OCI-LY7 (cell line): Measurements from ENCODE around the gene SLC44A2. TPM values are rescaled to one million over a fixed set of nuclear protein-coding genes. Genes with fewer than 3 reads are reported as not detected.

Experiments used
- BruUV-seq: library from RNA; stranded (reverse); fragments of 400-500 nt; replicated peaks from 2 replicates; lab custom pipeline; 2021; lab: Mats Ljungman, UMichigan
- CTCF ChIA-PET: fragments of 300-600 bp; sonication (Branson Sonifier 250); formaldehyde crosslinking; loops from one replicate; lab custom pipeline; 2022; ENCODE audit warnings: antibody characterized with exemption; ENCODE audit not compliant: unreplicated experiment; lab: Charles Lee
- POLR2A ChIA-PET: fragments of 300-600 bp; sonication (Branson Sonifier 250); formaldehyde crosslinking; loops from one replicate; lab custom pipeline; 2022; ENCODE audit warnings: antibody characterized with exemption; lab: Charles Lee
- DNase-seq: peaks from one replicate; pipeline ENCODE4 v3.0.0-alpha.2; 2015; ENCODE audit warnings: low spot score
- H2AFZ ChIP-seq: fragments of 200-600 bp; sonication (generic), shearing (Covaris generic); 2 replicates; pipeline ENCODE4 v1.6.1; 2014; ENCODE audit warnings: mild to moderate bottlenecking, antibody characterized with exemption, low read length, moderate library complexity
- H3K27ac ChIP-seq: fragments of 200-600 bp; sonication (generic); 2 replicates; pipeline ENCODE4 v1.5.1; 2014; ENCODE audit warnings: mixed run types, low read depth, mild to moderate bottlenecking, moderate library complexity, low read length, inconsistent platforms; ENCODE audit not compliant: poor library complexity, severe bottlenecking
- H3K36me3 ChIP-seq: fragments of 200-600 bp; sonication (generic); 2 replicates; pipeline ENCODE4 v1.6.1; 2014; ENCODE audit warnings: mild to moderate bottlenecking, antibody characterized with exemption, low read length, moderate library complexity, mixed read lengths; ENCODE audit not compliant: insufficient read depth
- H3K4me1 ChIP-seq: fragments of 200-600 bp; sonication (generic); 2 replicates; pipeline ENCODE4 v1.5.1; 2014; ENCODE audit warnings: mild to moderate bottlenecking, low read length; ENCODE audit not compliant: insufficient read depth, poor library complexity, severe bottlenecking
- H3K4me2 ChIP-seq: fragments of 200-600 bp; sonication (generic); 2 replicates; pipeline ENCODE4 v1.6.1; 2014; ENCODE audit warnings: mild to moderate bottlenecking, low read length
- H3K4me3 ChIP-seq: fragments of 200-600 bp; sonication (generic); 2 replicates; pipeline ENCODE4 v1.5.1; 2014; ENCODE audit warnings: mild to moderate bottlenecking, low read depth, low read length; ENCODE audit not compliant: poor library complexity, severe bottlenecking
- H3K79me2 ChIP-seq: fragments of 200-600 bp; sonication (generic); 2 replicates; pipeline ENCODE4 v1.6.1; 2016; ENCODE audit warnings: low read depth, mild to moderate bottlenecking, low read length, moderate library complexity, mixed read lengths; ENCODE audit not compliant: insufficient read depth
- H3K9me2 ChIP-seq: fragments of 200-600 bp; sonication (generic); 2 replicates; pipeline ENCODE4 v1.6.1; 2016; ENCODE audit warnings: mild to moderate bottlenecking, low read length, mixed read lengths; ENCODE audit not compliant: insufficient read depth
- H3K9me3 ChIP-seq: fragments of 200-600 bp; sonication (generic); 2 replicates; pipeline ENCODE4 v1.6.1; 2014; ENCODE audit warnings: mild to moderate bottlenecking, mixed run types, low read length, mixed read lengths
- H4K20me1 ChIP-seq: fragments of 200-600 bp; sonication (generic); 2 replicates; pipeline ENCODE4 v1.6.1; 2014; ENCODE audit warnings: mild to moderate bottlenecking, antibody characterized with exemption, low read length, moderate library complexity, mixed read lengths; ENCODE audit not compliant: insufficient read depth
- CTCF ChIP-seq: fragments of 200-600 bp; sonication (generic); conservative IDR thresholded peaks from 2 replicates; pipeline ENCODE4 v1.5.1; 2014; ENCODE audit warnings: mild to moderate bottlenecking, antibody characterized with exemption, low read length, moderate library complexity, mixed read lengths
- EZH2phosphoT487 ChIP-seq: fragments of 200-600 bp; sonication (generic); IDR thresholded peaks from 2 replicates; pipeline ENCODE4 v1.6.1; 2018; ENCODE audit warnings: low read depth, borderline replicate concordance, mild to moderate bottlenecking, mixed run types, antibody characterized with exemption, low read length, moderate library complexity, mixed read lengths
- intact Hi-C: fragments of 100-400 bp; cut with micrococcal nuclease; formaldehyde crosslinking; loops from one replicate; pipeline ENCODE4 v1.10.0; 2022; ENCODE audit not compliant: unreplicated experiment
- total RNA-seq, 2 experiments: library from RNA; depleted of rRNA in 1 of 2; stranded (reverse); fragments of >200 nt in 1 of 2; shearing (Covaris generic) in 1 of 2; gene quantifications; 2 replicates each; pipeline ENCODE4 v1.2.3, GENCODE V29; 2014 to 2022

The SLC44A2 gene
- total RNA-seq, 2 experiments from 2014 or later: 115 to 197 TPM

- Histone ChIP-seq H3K27ac (no peak overlapping the region), H3K9me3 (no peaks in the 10 kb centered on the region), H3K36me3 (peaks cover 97% of the 10 kb centered on the region), H3K79me2 (peaks cover 29% of the 10 kb centered on the region), H3K4me3 (no peak overlapping the region), H4K20me1 (peaks cover 16% of the 10 kb centered on the region; the same call in 1 of the 2 replicates), H2AFZ (no peak overlapping the region), H3K4me1 (no peaks in the 10 kb centered on the region), H3K4me2 (no peak overlapping the region), H3K9me2 (no peaks in the 10 kb centered on the region)
- BruUV-seq: no TSS peak
- ChIA-PET CTCF (no interaction called here), POLR2A (no interaction called here)
- DNase-seq: no peak
- intact Hi-C loops: no loop called here
- TF ChIP-seq EZH2phosphoT487 (no peak), CTCF (no peak)
Measured at GRCh38 chr19:10679743-10680142, 54.4 kb downstream of the SLC44A2 start.

GRCh38 chr19:10680545-10681135 lies 55.3 kb downstream of the SLC44A2 start:
- POLR2A ChIA-PET: no interaction called here
- CTCF ChIA-PET: interaction anchor here (0.5 kb wide), 1 partner anchor 13 kb away, joined by 3 read pairs; no protein-coding TSS in a partner anchor
- Histone ChIP-seq H3K4me1 (no peaks in the 10 kb centered on the region), H3K27ac (no peak overlapping the region), H3K36me3 (peaks cover 97% of the 10 kb centered on the region), H3K4me2 (no peak overlapping the region), H3K4me3 (no peak overlapping the region), H3K9me2 (no peaks in the 10 kb centered on the region), H4K20me1 (peaks cover 13% of the 10 kb centered on the region; the same call in 1 of the 2 replicates), H2AFZ (no peak overlapping the region), H3K79me2 (peaks cover 25% of the 10 kb centered on the region), H3K9me3 (no peaks in the 10 kb centered on the region)
- TF ChIP-seq EZH2phosphoT487 (no peak), CTCF (no peak)
- DNase-seq: no peak
- BruUV-seq: no TSS peak
- intact Hi-C loops: no loop called here

GRCh38 chr19:10681658-10682057 lies 56.3 kb downstream of the SLC44A2 start:
- intact Hi-C loops: no loop called here
- CTCF ChIA-PET: no interaction called here
- Histone ChIP-seq H4K20me1 (peaks cover 10% of the 10 kb centered on the region; the same call in 1 of the 2 replicates), H3K79me2 (peaks cover 21% of the 10 kb centered on the region; the same call in 1 of the 2 replicates), H3K9me3 (no peaks in the 10 kb centered on the region), H3K4me2 (no peak overlapping the region), H3K36me3 (peaks cover 99% of the 10 kb centered on the region), H2AFZ (no peak overlapping the region), H3K27ac (no peak overlapping the region), H3K9me2 (no peaks in the 10 kb centered on the region), H3K4me3 (no peak overlapping the region), H3K4me1 (no peaks in the 10 kb centered on the region)
- POLR2A ChIA-PET: no interaction called here
- TF ChIP-seq CTCF (no peak), EZH2phosphoT487 (no peak)
- BruUV-seq: no TSS peak
- no peak for DNase-seq
